ENCODE measurements around the gene CMBL.

DNA sequence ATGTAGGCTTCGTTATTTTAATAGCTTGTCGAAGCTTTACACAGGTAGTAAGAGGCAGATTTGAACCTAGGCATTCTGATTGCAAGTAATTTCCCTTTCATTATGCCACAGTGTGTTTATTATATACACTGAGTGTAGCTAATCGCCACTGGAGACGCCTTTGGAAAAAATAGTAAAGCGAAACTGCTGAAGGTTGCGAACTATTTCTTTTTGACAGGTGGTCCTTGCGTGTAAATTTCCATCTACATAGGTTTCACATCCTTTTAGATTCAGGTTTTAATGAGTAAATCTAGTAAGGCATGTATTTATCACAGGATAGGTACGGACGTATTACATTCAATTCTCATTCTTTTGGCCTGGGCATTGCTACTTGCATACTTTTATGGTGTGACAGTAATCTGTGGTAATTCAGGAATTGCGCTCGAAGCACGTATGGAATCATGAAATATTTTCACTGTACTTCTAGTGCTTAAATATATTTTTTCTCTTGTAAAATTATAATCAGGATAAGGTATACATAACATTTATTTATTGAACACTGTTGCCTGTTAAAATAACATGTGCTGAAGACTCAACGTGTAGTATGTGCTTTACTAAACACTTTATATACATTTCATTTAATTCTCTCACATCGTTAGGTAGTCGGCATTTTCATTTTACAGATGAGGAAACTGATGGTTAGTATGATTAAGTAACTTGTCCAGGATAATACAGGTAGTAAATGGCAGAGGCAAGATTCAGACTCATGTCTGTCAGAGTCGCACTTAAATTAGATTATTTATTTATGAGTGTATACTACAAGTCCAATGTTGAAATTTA, 47.6 kb upstream of the CMBL start:
- TF ChIP-seq, protein P1, sequence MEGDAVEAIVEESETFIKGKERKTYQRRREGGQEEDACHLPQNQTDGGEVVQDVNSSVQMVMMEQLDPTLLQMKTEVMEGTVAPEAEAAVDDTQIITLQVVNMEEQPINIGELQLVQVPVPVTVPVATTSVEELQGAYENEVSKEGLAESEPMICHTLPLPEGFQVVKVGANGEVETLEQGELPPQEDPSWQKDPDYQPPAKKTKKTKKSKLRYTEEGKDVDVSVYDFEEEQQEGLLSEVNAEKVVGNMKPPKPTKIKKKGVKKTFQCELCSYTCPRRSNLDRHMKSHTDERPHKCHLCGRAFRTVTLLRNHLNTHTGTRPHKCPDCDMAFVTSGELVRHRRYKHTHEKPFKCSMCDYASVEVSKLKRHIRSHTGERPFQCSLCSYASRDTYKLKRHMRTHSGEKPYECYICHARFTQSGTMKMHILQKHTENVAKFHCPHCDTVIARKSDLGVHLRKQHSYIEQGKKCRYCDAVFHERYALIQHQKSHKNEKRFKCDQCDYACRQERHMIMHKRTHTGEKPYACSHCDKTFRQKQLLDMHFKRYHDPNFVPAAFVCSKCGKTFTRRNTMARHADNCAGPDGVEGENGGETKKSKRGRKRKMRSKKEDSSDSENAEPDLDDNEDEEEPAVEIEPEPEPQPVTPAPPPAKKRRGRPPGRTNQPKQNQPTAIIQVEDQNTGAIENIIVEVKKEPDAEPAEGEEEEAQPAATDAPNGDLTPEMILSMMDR (IDR thresholded peaks at IDR 0.05): no peak
- TF ChIP-seq POLR2A (IDR thresholded peaks at IDR 0.05) (no peak), EP300 (IDR thresholded peaks at IDR 0.05) (no peak)
